Measurements from ENCODE around the gene KSR2. TPM values are rescaled to one million over a fixed set of nuclear protein-coding genes. Genes with fewer than 3 reads are reported as not detected.
A peak's percentile ranks its signal among the peaks of the same experiment; 100 is the strongest.

KSR2 gene
- total and polyA plus RNA-seq, 7 donors: under 0.01 to 0.04 (median 0.02) TPM; not detected in 2

- H3K27me3 ChIP-seq (ENCODE audit: insufficient read depth in 3 of 3, low read length in 2 of 3): no peaks in the 10 kb centered on the region
- no peaks in the 10 kb centered on the region for H3K4me1 ChIP-seq
- 11 to 12% (median 11%) methylated on average over 8 of the region's 8 CpGs for WGBS, 3 donors
- DNase-seq: peak; percentile 61 to 85
- TF ChIP-seq, protein P1, sequence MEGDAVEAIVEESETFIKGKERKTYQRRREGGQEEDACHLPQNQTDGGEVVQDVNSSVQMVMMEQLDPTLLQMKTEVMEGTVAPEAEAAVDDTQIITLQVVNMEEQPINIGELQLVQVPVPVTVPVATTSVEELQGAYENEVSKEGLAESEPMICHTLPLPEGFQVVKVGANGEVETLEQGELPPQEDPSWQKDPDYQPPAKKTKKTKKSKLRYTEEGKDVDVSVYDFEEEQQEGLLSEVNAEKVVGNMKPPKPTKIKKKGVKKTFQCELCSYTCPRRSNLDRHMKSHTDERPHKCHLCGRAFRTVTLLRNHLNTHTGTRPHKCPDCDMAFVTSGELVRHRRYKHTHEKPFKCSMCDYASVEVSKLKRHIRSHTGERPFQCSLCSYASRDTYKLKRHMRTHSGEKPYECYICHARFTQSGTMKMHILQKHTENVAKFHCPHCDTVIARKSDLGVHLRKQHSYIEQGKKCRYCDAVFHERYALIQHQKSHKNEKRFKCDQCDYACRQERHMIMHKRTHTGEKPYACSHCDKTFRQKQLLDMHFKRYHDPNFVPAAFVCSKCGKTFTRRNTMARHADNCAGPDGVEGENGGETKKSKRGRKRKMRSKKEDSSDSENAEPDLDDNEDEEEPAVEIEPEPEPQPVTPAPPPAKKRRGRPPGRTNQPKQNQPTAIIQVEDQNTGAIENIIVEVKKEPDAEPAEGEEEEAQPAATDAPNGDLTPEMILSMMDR (IDR thresholded peaks at IDR 0.05): no peak
- no peaks in the 10 kb centered on the region for H3K36me3 ChIP-seq (ENCODE audit: insufficient read depth in 1 of 2, low read depth in 1 of 2)
- intact Hi-C loops (cut with DNase I): loop anchor here in 1 of 2 donors (5.0 to 10.0 kb wide), 2 partner anchors 343 to 366 kb away; no protein-coding TSS in a partner anchor
- H3K9me3 ChIP-seq: no peaks in the 10 kb centered on the region
- no peak overlapping the region for H3K4me3 ChIP-seq
- H3K27ac ChIP-seq: no peak overlapping the region
- ATAC-seq: peak; percentile 91 to 96 (median 93)
Measured at GRCh38 chr12:117580718-117581062, 388.1 kb downstream of the KSR2 start.

- no peak overlapping the region for H3K4me3 ChIP-seq
- peak in 3 of 4 donors; percentile 8 to 39 (median 25) for ATAC-seq
- H3K27me3 ChIP-seq (ENCODE audit: insufficient read depth in 3 of 3, low read length in 2 of 3): no peaks in the 10 kb centered on the region
- no peak for DNase-seq
- H3K9me3 ChIP-seq: no peaks in the 10 kb centered on the region
- H3K4me1 ChIP-seq: no peaks in the 10 kb centered on the region
- TF ChIP-seq, protein P1 (IDR thresholded peaks at IDR 0.05): no peak
- H3K27ac ChIP-seq: no peak overlapping the region
- H3K36me3 ChIP-seq (ENCODE audit: insufficient read depth in 1 of 2, low read depth in 1 of 2): no peaks in the 10 kb centered on the region
- 31 to 41% (median 33%) methylated on average over 8 of the region's 8 CpGs for WGBS, 3 donors
- intact Hi-C loops (cut with DNase I): loop anchor here in 1 of 2 donors (5.0 to 10.0 kb wide), 2 partner anchors 343 to 365 kb away; no protein-coding TSS in a partner anchor
Measured at GRCh38 chr12:117580015-117580717, 388.6 kb downstream of the KSR2 start.

- Histone ChIP-seq H3K27ac (no peak overlapping the region), H3K36me3 (ENCODE audit: insufficient read depth in 1 of 2, low read depth in 1 of 2) (no peaks in the 10 kb centered on the region), H3K4me3 (no peak overlapping the region), H3K9me3 (no peaks in the 10 kb centered on the region), H3K4me1 (no peaks in the 10 kb centered on the region), H3K27me3 (ENCODE audit: insufficient read depth in 3 of 3, low read length in 2 of 3) (no peaks in the 10 kb centered on the region)
- WGBS, 3 donors: 78 to 87% (median 85%) methylated on average over 3 of the region's 3 CpGs
- ATAC-seq (no peak), DNase-seq (no peak)
- TF ChIP-seq, protein P1 (IDR thresholded peaks at IDR 0.05): no peak
- intact Hi-C loops (cut with DNase I): no loop called here
Measured at GRCh38 chr12:117577122-117577657, 391.6 kb downstream of the KSR2 start.

DNA sequence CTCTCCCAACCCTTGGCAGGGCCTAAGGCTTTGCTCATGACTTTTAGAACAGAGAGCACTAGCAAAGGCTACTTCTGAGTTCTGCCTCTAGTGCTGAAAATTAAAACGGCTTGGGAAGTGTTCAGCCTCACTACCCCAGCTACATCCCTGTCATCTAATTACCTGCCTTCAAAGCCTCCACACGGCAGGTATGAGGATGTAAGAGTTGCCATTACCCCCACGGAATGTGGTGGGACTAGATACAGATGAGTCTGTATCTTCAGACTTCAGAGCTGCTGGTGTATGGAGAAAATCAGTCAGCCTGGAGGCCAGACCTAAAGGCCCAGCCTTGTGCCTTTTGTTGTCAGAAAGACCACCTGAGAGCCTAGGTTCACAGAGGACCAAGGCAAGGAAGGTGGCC lies 392.7 kb downstream of the KSR2 start:
- 77 to 92% (median 84%) methylated on average over 3 of the region's 3 CpGs for WGBS, 3 donors

More for the DNA sequence above, 392.7 kb downstream of the KSR2 start:
- DNase-seq: no peak
- Histone ChIP-seq H3K27me3 (ENCODE audit: insufficient read depth in 3 of 3, low read length in 2 of 3) (no peaks in the 10 kb centered on the region), H3K4me3 (no peak overlapping the region), H3K4me1 (no peaks in the 10 kb centered on the region), H3K36me3 (ENCODE audit: insufficient read depth in 1 of 2, low read depth in 1 of 2) (no peaks in the 10 kb centered on the region), H3K9me3 (no peaks in the 10 kb centered on the region), H3K27ac (no peak overlapping the region)
- TF ChIP-seq, protein P1 (IDR thresholded peaks at IDR 0.05): no peak
- ATAC-seq: no peak
- intact Hi-C loops (cut with DNase I): no loop called here

Data from psoas muscle (tissue), 8 donors.